H1 (cell line): Measurements from ENCODE around the gene MAPK13. TPM values are rescaled to one million over a fixed set of nuclear protein-coding genes. Genes with fewer than 3 reads are reported as not detected.

ENCODE experiments used
- BCL11A ChIP-seq, 2 experiments: IDR thresholded peaks; one replicate each; pipeline ENCODE4 v1.6.1; 2011; ENCODE audit warnings: low read depth in 2 of 2, low read length in 2 of 2, mild to moderate bottlenecking in 2 of 2
- GTF2F1 ChIP-seq: IDR thresholded peaks from 2 replicates; pipeline ENCODE4 v1.6.1; 2012; ENCODE audit warnings: low read depth, low read length, improper control_type of control experiment, borderline replicate concordance
- KDM1A ChIP-seq: fragments of 200-600, 300-600 bp; sonication (generic); IDR thresholded peaks from 2 replicates; pipeline ENCODE4 v1.7.1; 2016; ENCODE audit warnings: mild to moderate bottlenecking, low read length, borderline replicate concordance
- POLR2AphosphoS5 ChIP-seq: IDR thresholded peaks from 2 replicates; pipeline ENCODE4 v1.6.1; 2011; ENCODE audit warnings: low read depth, low read length
- RAD21 ChIP-seq, 2 experiments: IDR thresholded peaks in 1 of 2; conservative IDR thresholded peaks in 1 of 2; 2 replicates each; pipeline ENCODE4 v1.6.1; 2011; ENCODE audit warnings: low read depth in 2 of 2, low read length in 2 of 2, improper control_type of control experiment in 1 of 2, inconsistent platforms in 1 of 2, mild to moderate bottlenecking in 1 of 2, moderate library complexity in 1 of 2
- RNF2 ChIP-seq: fragments of 200-900, 300-1000 bp; sonication (generic); IDR thresholded peaks from 2 replicates; pipeline ENCODE4 v1.7.1; 2016; ENCODE audit warnings: borderline replicate concordance, low read depth, mild to moderate bottlenecking, antibody characterized with exemption, low read length; ENCODE audit not compliant: poor library complexity, severe bottlenecking; ENCODE audit errors: missing control alignments
- SAP30 ChIP-seq: fragments of 300-600 bp; sonication (generic); IDR thresholded peaks from 2 replicates; pipeline ENCODE4 v1.7.1; 2012; ENCODE audit warnings: low read length, moderate library complexity, mild to moderate bottlenecking, inconsistent platforms; ENCODE audit not compliant: insufficient read depth, insufficient replicate concordance
- TCF12 ChIP-seq: IDR thresholded peaks from 2 replicates; pipeline ENCODE4 v1.6.1; 2011; ENCODE audit warnings: low read depth, mild to moderate bottlenecking, low read length
- polyA plus RNA-seq, 7 experiments: library from polyadenylated mRNA; depleted of rRNA in 3 of 7; stranded (reverse) in 5 of 7; unstranded in 2 of 7; fragments of >200 nt in 5 of 7; fragments of 200-250 nt in 2 of 7; gene quantifications; 1 replicate in 5 of 7; 2 replicates in 1 of 7; 4 replicates in 1 of 7; pipeline versions ENCODE4 v1.2.1 to v1.2.3, GENCODE V29; 2011 to 2013; ENCODE audit warnings: missing spikeins in 2 of 7, mixed read lengths in 2 of 7
- total RNA-seq: library from RNA; stranded (reverse); fragmentation: NEBNext Ultra II Directional; extraction: Animal tissue kit (Norgen Biotek cat#: 25700); gene quantifications from 2 replicates; pipeline ENCODE4 v1.2.1, GENCODE V29; 2021
- TF ChIP-seq, protein P1 (sequence below): fragments of 300-600 bp; sonication (generic); IDR thresholded peaks from 2 replicates; pipeline ENCODE4 v1.7.1; 2012; ENCODE audit warnings: low read length, moderate library complexity, mild to moderate bottlenecking, inconsistent platforms; ENCODE audit not compliant: insufficient replicate concordance
- TF ChIP-seq, protein P2 (sequence below): IDR thresholded peaks from 2 replicates; pipeline ENCODE4 v1.6.1; 2012; ENCODE audit warnings: inconsistent platforms

The MAPK13 gene
- total and polyA plus RNA-seq, 2 of the 8 experiments (the other 6 are each of a cell fraction or from before 2014, with no cell fraction given), result 10.1 to 14.1 TPM

DNA sequence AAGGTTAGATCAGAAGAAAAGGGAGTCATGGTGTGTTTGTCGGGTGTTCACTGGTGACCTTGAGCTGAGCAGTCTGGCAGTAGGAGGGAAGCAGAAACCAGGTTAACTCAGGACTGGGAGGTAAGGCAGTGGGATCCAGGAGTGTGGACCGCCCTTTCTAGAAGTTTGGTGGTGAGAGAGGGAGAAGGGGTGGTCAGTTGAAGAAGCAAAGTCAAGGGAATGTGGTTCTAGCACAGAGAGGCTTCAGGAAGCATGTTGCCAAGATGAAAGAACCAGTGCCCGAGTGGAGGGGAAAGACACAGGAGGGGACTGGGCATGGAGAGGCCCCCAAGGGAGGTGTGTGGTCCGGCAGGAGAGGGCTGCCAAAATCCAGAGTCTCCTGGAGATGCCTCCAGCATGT lies 3.6 kb downstream of the MAPK13 start (continued):
- TF ChIP-seq, protein P1, sequence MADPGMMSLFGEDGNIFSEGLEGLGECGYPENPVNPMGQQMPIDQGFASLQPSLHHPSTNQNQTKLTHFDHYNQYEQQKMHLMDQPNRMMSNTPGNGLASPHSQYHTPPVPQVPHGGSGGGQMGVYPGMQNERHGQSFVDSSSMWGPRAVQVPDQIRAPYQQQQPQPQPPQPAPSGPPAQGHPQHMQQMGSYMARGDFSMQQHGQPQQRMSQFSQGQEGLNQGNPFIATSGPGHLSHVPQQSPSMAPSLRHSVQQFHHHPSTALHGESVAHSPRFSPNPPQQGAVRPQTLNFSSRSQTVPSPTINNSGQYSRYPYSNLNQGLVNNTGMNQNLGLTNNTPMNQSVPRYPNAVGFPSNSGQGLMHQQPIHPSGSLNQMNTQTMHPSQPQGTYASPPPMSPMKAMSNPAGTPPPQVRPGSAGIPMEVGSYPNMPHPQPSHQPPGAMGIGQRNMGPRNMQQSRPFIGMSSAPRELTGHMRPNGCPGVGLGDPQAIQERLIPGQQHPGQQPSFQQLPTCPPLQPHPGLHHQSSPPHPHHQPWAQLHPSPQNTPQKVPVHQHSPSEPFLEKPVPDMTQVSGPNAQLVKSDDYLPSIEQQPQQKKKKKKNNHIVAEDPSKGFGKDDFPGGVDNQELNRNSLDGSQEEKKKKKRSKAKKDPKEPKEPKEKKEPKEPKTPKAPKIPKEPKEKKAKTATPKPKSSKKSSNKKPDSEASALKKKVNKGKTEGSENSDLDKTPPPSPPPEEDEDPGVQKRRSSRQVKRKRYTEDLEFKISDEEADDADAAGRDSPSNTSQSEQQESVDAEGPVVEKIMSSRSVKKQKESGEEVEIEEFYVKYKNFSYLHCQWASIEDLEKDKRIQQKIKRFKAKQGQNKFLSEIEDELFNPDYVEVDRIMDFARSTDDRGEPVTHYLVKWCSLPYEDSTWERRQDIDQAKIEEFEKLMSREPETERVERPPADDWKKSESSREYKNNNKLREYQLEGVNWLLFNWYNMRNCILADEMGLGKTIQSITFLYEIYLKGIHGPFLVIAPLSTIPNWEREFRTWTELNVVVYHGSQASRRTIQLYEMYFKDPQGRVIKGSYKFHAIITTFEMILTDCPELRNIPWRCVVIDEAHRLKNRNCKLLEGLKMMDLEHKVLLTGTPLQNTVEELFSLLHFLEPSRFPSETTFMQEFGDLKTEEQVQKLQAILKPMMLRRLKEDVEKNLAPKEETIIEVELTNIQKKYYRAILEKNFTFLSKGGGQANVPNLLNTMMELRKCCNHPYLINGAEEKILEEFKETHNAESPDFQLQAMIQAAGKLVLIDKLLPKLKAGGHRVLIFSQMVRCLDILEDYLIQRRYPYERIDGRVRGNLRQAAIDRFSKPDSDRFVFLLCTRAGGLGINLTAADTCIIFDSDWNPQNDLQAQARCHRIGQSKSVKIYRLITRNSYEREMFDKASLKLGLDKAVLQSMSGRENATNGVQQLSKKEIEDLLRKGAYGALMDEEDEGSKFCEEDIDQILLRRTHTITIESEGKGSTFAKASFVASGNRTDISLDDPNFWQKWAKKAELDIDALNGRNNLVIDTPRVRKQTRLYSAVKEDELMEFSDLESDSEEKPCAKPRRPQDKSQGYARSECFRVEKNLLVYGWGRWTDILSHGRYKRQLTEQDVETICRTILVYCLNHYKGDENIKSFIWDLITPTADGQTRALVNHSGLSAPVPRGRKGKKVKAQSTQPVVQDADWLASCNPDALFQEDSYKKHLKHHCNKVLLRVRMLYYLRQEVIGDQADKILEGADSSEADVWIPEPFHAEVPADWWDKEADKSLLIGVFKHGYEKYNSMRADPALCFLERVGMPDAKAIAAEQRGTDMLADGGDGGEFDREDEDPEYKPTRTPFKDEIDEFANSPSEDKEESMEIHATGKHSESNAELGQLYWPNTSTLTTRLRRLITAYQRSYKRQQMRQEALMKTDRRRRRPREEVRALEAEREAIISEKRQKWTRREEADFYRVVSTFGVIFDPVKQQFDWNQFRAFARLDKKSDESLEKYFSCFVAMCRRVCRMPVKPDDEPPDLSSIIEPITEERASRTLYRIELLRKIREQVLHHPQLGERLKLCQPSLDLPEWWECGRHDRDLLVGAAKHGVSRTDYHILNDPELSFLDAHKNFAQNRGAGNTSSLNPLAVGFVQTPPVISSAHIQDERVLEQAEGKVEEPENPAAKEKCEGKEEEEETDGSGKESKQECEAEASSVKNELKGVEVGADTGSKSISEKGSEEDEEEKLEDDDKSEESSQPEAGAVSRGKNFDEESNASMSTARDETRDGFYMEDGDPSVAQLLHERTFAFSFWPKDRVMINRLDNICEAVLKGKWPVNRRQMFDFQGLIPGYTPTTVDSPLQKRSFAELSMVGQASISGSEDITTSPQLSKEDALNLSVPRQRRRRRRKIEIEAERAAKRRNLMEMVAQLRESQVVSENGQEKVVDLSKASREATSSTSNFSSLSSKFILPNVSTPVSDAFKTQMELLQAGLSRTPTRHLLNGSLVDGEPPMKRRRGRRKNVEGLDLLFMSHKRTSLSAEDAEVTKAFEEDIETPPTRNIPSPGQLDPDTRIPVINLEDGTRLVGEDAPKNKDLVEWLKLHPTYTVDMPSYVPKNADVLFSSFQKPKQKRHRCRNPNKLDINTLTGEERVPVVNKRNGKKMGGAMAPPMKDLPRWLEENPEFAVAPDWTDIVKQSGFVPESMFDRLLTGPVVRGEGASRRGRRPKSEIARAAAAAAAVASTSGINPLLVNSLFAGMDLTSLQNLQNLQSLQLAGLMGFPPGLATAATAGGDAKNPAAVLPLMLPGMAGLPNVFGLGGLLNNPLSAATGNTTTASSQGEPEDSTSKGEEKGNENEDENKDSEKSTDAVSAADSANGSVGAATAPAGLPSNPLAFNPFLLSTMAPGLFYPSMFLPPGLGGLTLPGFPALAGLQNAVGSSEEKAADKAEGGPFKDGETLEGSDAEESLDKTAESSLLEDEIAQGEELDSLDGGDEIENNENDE, result no peak
- TF ChIP-seq SAP30, result no peak
- no peak for TF ChIP-seq BCL11A (IDR thresholded peaks at IDR 0.05; ENCODE audit: low read depth in 2 of 2, low read length in 2 of 2)
- no peak for TF ChIP-seq RAD21 (IDR thresholded peaks at IDR 0.05 in 1 of 2, conservative IDR thresholded peaks at IDR 0.05 in 1 of 2; ENCODE audit: low read depth in 2 of 2, low read length in 2 of 2)
- TF ChIP-seq KDM1A, result no peak
- TF ChIP-seq TCF12, result no peak
- no peak for TF ChIP-seq RNF2
- no peak for TF ChIP-seq POLR2AphosphoS5
- TF ChIP-seq GTF2F1, result no peak
- TF ChIP-seq, protein P2, sequence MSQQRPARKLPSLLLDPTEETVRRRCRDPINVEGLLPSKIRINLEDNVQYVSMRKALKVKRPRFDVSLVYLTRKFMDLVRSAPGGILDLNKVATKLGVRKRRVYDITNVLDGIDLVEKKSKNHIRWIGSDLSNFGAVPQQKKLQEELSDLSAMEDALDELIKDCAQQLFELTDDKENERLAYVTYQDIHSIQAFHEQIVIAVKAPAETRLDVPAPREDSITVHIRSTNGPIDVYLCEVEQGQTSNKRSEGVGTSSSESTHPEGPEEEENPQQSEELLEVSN, result no peak
